HAP-1 (cell line): Measurements from ENCODE around the gene CDPF1.

Source experiments
- DNase-seq, 2 experiments: peaks; one replicate each; pipeline ENCODE4 v3.0.0-alpha.2; 2016 to 2020; ENCODE audit warnings: low spot score in 2 of 2
- H3K27me3 ChIP-seq: fragments of 250-450 bp; sonication (Bioruptor Pico); 2 replicates; pipeline ENCODE4 v1.5.1; 2020; ENCODE audit warnings: low read depth, mild to moderate bottlenecking, moderate library complexity
- H3K36me3 ChIP-seq: fragments of 250-450 bp; sonication (Bioruptor Pico); replicated peaks from 2 replicates; pipeline ENCODE4 v1.5.1; 2020; ENCODE audit warnings: mild to moderate bottlenecking
- H3K4me1 ChIP-seq: fragments of 250-450 bp; sonication (Bioruptor Pico); 2 replicates; pipeline ENCODE4 v1.5.1; 2020; ENCODE audit warnings: mild to moderate bottlenecking
- H3K4me3 ChIP-seq: fragments of 250-450 bp; sonication (Bioruptor Pico); 2 replicates; pipeline ENCODE4 v1.5.1; 2020; ENCODE audit warnings: mild to moderate bottlenecking, moderate library complexity
- H3K9me3 ChIP-seq: fragments of 250-450 bp; sonication (Bioruptor Pico); 2 replicates; pipeline ENCODE4 v1.5.1; 2020; ENCODE audit warnings: mild to moderate bottlenecking, moderate library complexity
- in situ Hi-C: fragments of 300-500 bp; cut with MboI; formaldehyde crosslinking; loops from 3 replicates; pipeline ENCODE4 v1.14.3; 2020; ENCODE audit warnings: low sequenced_read_pairs, inconsistent platforms, mixed read lengths

Gene CDPF1

DNA sequence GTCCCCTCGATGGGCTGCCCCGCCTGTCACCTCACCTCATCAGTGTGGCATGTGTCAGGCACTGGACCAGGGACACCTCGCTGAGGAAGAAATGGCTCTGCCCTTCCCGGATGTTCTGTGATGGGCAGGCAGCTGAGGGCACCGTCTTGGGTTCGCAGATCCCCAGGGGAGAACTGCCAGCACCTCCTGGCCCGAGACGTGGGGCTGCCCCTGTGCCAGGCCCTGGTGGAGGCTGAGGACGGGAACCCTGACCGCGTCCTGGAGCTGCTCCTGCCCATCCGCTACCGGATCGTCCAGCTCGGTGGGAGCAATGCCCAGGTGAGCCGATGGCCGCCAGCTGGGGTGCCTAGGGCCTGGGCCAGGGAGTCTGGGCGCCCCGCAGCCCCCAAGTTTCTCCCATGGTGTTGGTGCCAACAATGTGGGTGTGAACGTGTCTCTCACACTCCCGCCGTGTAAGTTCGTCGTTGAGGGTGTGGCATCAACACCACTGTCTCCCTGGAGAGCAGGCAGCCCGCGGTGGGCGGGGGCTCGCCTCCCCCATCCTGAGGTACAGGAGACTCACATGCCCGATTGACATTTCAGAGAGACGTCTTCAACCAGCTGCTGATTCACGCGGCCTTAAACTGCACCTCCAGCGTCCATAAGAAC is 39.3 kb upstream of the CDPF1 start:
- peaks cover 17% of the 10 kb centered on the region for H3K36me3 ChIP-seq
- in situ Hi-C loops: no loop called here
- H3K27me3 ChIP-seq: no peaks in the 10 kb centered on the region
- H3K9me3 ChIP-seq: no peaks in the 10 kb centered on the region
- no peak overlapping the region for H3K4me3 ChIP-seq
- DNase-seq: no peak
- H3K4me1 ChIP-seq: peaks cover 4% of the 10 kb centered on the region; the same call in 1 of the 2 replicates

- H3K27me3 ChIP-seq: no peaks in the 10 kb centered on the region
- no peaks in the 10 kb centered on the region for H3K9me3 ChIP-seq
- peaks cover 21% of the 10 kb centered on the region for H3K36me3 ChIP-seq
- in situ Hi-C loops: no loop called here
- peaks cover 4% of the 10 kb centered on the region; the same call in 1 of the 2 replicates for H3K4me1 ChIP-seq
- no peak for DNase-seq
- no peak overlapping the region for H3K4me3 ChIP-seq
Measured at GRCh38 chr22:46288846-46289243, 38.8 kb upstream of the CDPF1 start.

DNA sequence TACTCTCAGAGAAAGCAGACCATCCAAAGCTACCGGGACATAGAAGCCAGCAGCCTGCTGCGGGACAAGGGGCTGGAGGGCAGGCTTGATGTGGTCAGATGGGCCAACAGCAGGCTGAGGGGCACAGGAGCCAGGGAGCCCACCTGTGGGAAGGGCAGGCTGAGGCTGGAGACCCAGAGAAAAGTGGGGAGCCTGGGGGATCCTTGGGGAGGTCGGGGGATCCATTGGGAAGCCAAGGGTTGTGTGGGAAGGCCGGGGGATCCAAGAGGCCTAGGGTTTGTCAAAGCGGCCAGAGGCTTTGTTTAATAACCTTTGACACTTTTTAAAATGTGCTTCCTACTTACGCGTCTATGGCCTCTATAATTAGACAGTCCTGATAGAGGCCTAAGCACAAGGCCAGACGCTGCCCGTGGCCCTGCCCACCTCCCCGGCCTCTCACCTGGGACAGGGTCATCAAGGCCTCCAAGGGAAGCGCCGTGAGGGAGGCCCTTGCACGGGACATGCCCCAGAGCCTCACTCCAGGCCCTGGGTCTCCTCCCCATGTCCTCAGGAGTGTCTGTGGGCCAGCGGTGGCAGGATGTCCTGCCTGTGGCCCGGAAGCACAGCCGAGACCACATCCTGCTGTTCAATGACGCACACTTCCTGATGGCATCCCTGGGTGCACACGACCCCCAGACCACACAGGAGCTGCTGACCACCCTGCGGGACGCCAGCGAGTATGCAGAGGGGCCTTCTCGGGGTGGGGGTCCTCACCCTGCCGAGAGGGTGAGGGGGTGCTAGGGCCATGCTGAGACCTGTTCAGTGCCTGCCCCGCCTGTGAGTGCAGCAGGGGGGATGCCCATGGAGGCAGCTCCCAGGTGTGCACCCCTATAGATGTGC is 38.0 kb upstream of the CDPF1 start:
- no peak for DNase-seq

DNA sequence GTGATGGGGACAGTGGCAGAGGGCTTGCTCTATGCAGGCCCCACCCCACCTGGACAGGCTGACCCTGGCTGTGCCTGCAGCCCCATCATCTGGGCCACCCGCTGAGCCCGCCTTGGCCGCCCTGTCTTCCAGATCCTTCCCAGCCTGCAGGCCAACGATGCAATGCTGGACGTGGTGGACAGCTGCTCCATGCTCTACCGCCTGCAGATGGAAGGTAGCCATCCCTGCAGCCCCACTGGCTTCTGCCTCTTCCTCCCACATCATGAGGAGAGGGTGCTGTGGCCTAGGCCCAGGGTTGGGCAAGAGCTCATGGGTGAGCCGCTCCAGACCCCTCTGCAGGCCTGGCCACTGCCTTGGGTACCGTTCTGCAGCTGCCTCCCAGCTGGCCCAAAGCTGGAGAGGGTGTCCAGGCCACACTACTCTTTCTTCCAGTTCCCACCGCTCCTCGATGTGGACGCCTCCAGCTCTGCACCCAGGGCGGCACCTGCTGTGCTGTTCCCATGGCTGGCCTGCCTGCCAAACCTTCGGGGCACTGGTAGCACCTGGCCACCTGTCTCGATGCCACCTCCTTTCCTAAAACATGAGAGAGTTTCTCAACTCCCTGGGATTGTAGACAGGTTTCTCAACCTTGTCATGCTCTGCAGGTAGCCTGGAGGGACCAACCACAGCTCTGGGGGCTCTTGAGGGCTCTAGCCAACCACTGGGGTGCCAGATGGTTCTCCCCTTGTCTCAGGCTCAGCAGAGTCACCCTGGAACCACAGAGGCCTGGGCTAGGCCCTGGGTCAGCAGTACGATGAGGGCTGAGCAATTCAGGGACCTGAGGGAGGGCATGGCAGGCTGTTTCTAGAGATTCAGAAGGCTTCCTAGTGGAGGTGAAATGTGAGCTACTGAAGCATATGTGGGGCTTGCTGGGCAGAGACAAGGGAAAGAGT is 37.1 kb upstream of the CDPF1 start:
- Histone ChIP-seq H3K36me3 (peaks cover 16% of the 10 kb centered on the region), H3K9me3 (no peaks in the 10 kb centered on the region), H3K4me3 (no peak overlapping the region), H3K4me1 (peaks cover 4% of the 10 kb centered on the region; the same call in 1 of the 2 replicates), H3K27me3 (no peaks in the 10 kb centered on the region)
- in situ Hi-C loops: no loop called here
- DNase-seq: no peak

More for the DNA sequence above, 38.0 kb upstream of the CDPF1 start:
- peaks cover 4% of the 10 kb centered on the region; the same call in 1 of the 2 replicates for H3K4me1 ChIP-seq
- in situ Hi-C loops: no loop called here
- H3K36me3 ChIP-seq: peaks cover 21% of the 10 kb centered on the region
- no peaks in the 10 kb centered on the region for H3K9me3 ChIP-seq
- H3K27me3 ChIP-seq: no peaks in the 10 kb centered on the region
- H3K4me3 ChIP-seq: no peak overlapping the region

DNA sequence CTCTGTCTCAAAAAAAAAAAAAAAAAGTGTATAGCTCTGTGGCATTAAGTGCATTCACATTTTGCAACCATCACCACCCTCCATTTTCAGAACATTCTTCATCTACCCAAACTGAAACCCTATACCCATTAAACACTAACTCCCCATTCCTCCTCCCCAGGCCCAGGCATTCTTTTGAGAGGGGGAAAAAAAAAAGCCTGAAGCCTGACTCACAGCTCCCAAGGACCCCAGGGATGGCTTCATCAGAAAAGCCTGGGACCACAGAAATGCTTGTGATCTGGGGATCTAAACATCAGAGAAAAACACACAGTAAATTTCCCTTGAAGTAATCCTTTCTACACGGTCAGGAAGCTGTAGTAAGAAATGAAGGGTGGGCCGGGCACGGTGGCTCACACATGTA is 35.9 kb upstream of the CDPF1 start:
- Histone ChIP-seq H3K36me3 (peaks cover 25% of the 10 kb centered on the region), H3K4me3 (no peak overlapping the region), H3K4me1 (no peaks in the 10 kb centered on the region), H3K9me3 (no peaks in the 10 kb centered on the region), H3K27me3 (no peaks in the 10 kb centered on the region)
- DNase-seq: no peak
- in situ Hi-C loops: no loop called here

- no peaks in the 10 kb centered on the region for H3K4me1 ChIP-seq
- H3K27me3 ChIP-seq: no peaks in the 10 kb centered on the region
- no peaks in the 10 kb centered on the region for H3K9me3 ChIP-seq
- DNase-seq: no peak
- H3K36me3 ChIP-seq: peaks cover 49% of the 10 kb centered on the region
- in situ Hi-C loops: no loop called here
- H3K4me3 ChIP-seq: no peak overlapping the region
Measured at GRCh38 chr22:46281866-46282678, 32.0 kb upstream of the CDPF1 start.

- Histone ChIP-seq H3K9me3 (no peaks in the 10 kb centered on the region), H3K36me3 (peaks cover 55% of the 10 kb centered on the region), H3K27me3 (no peaks in the 10 kb centered on the region), H3K4me1 (no peaks in the 10 kb centered on the region), H3K4me3 (no peak overlapping the region)
- in situ Hi-C loops: no loop called here
- no peak for DNase-seq
Measured at GRCh38 chr22:46280999-46281623, 31.0 kb upstream of the CDPF1 start.

- DNase-seq: no peak
- Histone ChIP-seq H3K36me3 (peaks cover 63% of the 10 kb centered on the region), H3K27me3 (no peaks in the 10 kb centered on the region), H3K4me3 (no peak overlapping the region), H3K4me1 (no peaks in the 10 kb centered on the region), H3K9me3 (no peaks in the 10 kb centered on the region)
- in situ Hi-C loops: no loop called here
Measured at GRCh38 chr22:46280063-46280817, 30.1 kb upstream of the CDPF1 start.

- no peak overlapping the region for H3K4me3 ChIP-seq
- H3K36me3 ChIP-seq: peaks cover 63% of the 10 kb centered on the region
- in situ Hi-C loops: no loop called here
- no peaks in the 10 kb centered on the region for H3K9me3 ChIP-seq
- no peaks in the 10 kb centered on the region for H3K4me1 ChIP-seq
- no peaks in the 10 kb centered on the region for H3K27me3 ChIP-seq
- no peak for DNase-seq
Measured at GRCh38 chr22:46278656-46279645, 28.9 kb upstream of the CDPF1 start.

DNA sequence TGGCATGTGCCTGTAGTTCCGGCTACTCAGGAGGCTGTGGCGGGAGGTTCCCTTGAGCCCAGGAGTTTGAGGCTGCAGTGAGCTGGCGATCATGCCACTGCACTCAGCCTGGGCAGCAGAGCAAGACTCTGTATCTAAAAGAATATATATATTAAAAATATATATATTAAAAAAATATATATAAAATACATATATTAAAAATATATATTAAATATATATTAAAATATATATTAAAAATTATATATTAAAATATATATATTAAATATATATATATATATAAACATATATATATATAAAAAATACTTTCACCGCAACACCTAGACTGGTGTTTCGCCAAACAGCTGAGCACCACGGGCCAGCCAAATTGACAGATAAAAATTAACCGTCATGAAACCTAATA is 26.5 kb upstream of the CDPF1 start:
- H3K4me1 ChIP-seq: no peaks in the 10 kb centered on the region
- no peak for DNase-seq
- H3K4me3 ChIP-seq: no peak overlapping the region
- peaks cover 78% of the 10 kb centered on the region for H3K36me3 ChIP-seq
- H3K27me3 ChIP-seq: no peaks in the 10 kb centered on the region
- in situ Hi-C loops: no loop called here
- no peaks in the 10 kb centered on the region for H3K9me3 ChIP-seq

DNA sequence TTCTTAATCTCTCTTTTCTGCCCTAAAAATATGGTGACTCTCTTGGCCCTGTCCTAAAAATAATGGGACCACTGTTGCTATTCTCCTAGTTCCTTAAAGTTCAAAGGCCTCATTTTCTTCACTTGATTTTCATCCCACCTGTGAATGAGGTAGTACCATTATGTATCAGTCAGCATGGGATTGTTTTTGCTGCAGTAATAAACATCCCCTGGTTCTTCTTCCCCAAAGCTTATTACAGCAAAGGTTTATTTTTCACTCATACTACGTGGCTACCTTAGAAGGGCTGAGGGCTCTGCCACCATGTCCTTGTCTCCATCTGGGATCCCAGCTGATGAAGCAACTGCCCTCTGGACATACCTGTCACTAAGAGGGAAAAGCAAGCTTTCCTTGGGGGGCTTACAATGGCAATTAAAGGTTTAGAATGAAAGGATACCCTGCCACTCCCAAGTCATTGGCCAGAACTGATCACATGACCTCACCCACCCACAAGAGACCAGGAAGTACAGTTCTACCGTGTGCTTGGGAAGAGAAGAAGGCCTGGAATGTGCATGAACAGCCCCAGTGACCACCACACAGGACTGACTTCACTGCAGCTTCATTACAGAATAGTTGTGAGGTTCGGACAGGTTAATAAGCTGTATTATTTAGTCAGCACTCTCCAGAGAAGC is 25.5 kb upstream of the CDPF1 start:
- no peaks in the 10 kb centered on the region for H3K27me3 ChIP-seq
- peaks cover 71% of the 10 kb centered on the region for H3K36me3 ChIP-seq
- H3K4me3 ChIP-seq: no peak overlapping the region
- DNase-seq: no peak
- in situ Hi-C loops: no loop called here
- no peaks in the 10 kb centered on the region for H3K9me3 ChIP-seq
- H3K4me1 ChIP-seq: no peaks in the 10 kb centered on the region
